ENCODE data around the gene SPDL1.
"Not testable (repeated sequence)": the region's sequence is repeated elsewhere in the genome, so short reads cannot be mapped to it uniquely, and the experiment has no call there.

DNA sequence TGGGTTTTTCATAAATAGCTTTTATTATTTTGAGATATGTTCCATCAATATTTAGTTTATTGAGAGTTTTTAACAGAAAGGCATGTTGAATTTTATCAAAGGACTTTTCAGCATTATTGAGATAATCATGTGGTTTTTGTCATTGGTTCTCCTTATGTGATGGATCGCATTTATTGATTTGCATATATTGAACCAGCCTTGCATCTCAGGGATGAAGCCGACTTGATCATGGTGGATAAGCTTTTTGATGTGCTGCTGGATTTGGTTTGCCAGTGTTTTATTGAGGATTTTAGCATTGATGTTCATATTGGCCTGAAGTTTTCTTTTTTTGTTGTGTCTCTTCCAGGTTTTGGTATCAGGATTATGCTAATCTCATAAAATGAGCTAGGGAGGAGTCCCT, 40.7 kb downstream of the SPDL1 start:
- TF ChIP-seq, protein P1, sequence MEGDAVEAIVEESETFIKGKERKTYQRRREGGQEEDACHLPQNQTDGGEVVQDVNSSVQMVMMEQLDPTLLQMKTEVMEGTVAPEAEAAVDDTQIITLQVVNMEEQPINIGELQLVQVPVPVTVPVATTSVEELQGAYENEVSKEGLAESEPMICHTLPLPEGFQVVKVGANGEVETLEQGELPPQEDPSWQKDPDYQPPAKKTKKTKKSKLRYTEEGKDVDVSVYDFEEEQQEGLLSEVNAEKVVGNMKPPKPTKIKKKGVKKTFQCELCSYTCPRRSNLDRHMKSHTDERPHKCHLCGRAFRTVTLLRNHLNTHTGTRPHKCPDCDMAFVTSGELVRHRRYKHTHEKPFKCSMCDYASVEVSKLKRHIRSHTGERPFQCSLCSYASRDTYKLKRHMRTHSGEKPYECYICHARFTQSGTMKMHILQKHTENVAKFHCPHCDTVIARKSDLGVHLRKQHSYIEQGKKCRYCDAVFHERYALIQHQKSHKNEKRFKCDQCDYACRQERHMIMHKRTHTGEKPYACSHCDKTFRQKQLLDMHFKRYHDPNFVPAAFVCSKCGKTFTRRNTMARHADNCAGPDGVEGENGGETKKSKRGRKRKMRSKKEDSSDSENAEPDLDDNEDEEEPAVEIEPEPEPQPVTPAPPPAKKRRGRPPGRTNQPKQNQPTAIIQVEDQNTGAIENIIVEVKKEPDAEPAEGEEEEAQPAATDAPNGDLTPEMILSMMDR (IDR thresholded peaks at IDR 0.05; ENCODE audit: poor library complexity), result not testable (repeated sequence)
- TF ChIP-seq EZH2 (IDR thresholded peaks at IDR 0.05; ENCODE audit: borderline replicate concordance); EZH2phosphoT487 (IDR thresholded peaks at IDR 0.05; ENCODE audit: low read depth, severe bottlenecking, unreplicated experiment): not testable (repeated sequence)

All from hepatocyte (in vitro differentiated cells).